Forelimb muscle (tissue), 1 donor: ENCODE data around the gene RFX3. TPM values are rescaled to one million over a fixed set of nuclear protein-coding genes. Genes with fewer than 3 reads are reported as not detected.
A peak's percentile ranks its signal among the peaks of the same experiment; 100 is the strongest.

Experiments used
- DNase-seq: peaks from one replicate; pipeline ENCODE4 v3.0.0-alpha.2; 2013; ENCODE audit warnings: low read depth
- polyA plus RNA-seq: library from polyadenylated mRNA; unstranded; fragments of 120-200 nt; gene quantifications from one replicate; pipeline ENCODE4 v1.2.1, GENCODE V29; 2013; ENCODE audit not compliant: insufficient read length

Gene RFX3
- polyA plus RNA-seq, 1 donor = 5.2 TPM

GRCh38 chr9:3235497-3235896 is 290.3 kb downstream of the RFX3 start:
- DNase-seq = no peak

GRCh38 chr9:3224931-3225330 is 300.9 kb downstream of the RFX3 start:
- DNase-seq = peak; percentile 47

- DNase-seq = no peak
These were observed 310.1 kb downstream of the RFX3 start for GRCh38 chr9:3215658-3216057.

GRCh38 chr9:3214741-3215140 is 311.1 kb downstream of the RFX3 start:
- no peak for DNase-seq

GRCh38 chr9:3205421-3206095 is 320.2 kb downstream of the RFX3 start:
- no peak for DNase-seq

GRCh38 chr9:3200331-3200774 is 325.4 kb downstream of the RFX3 start:
- DNase-seq = no peak

- peak; percentile 9 for DNase-seq
These were observed 332.0 kb downstream of the RFX3 start for GRCh38 chr9:3193791-3194190.

GRCh38 chr9:3191715-3192114 is 334.1 kb downstream of the RFX3 start:
- DNase-seq = no peak

- DNase-seq = no peak
These were observed 336.5 kb downstream of the RFX3 start for GRCh38 chr9:3189113-3189861.

- no peak for DNase-seq
These were observed 339.1 kb downstream of the RFX3 start for GRCh38 chr9:3186751-3187150.

- DNase-seq = peak; percentile 19
These were observed 344.5 kb downstream of the RFX3 start for GRCh38 chr9:3181049-3181953.

- no peak for DNase-seq
These were observed 345.1 kb downstream of the RFX3 start for GRCh38 chr9:3180696-3181048.

- DNase-seq = no peak
These were observed 346.1 kb downstream of the RFX3 start for GRCh38 chr9:3179711-3180110.

- DNase-seq = no peak
These were observed 347.9 kb downstream of the RFX3 start for GRCh38 chr9:3177936-3178335.

GRCh38 chr9:3177146-3177761 is 348.5 kb downstream of the RFX3 start:
- DNase-seq = no peak

GRCh38 chr9:3173374-3173773 is 352.4 kb downstream of the RFX3 start:
- no peak for DNase-seq

- DNase-seq = no peak
These were observed 355.0 kb downstream of the RFX3 start for GRCh38 chr9:3170819-3171218.
